ENCODE measurements around the gene MARCHF10.
"Not testable (repeated sequence)": the region's sequence is repeated elsewhere in the genome, so short reads cannot be mapped to it uniquely, and the experiment has no call there.

The MARCHF10 gene

GRCh38 chr17:62785983-62786382, 22.1 kb downstream of the MARCHF10 start:
- DNase-seq = not testable (repeated sequence)

- no peak for DNase-seq
Measured at GRCh38 chr17:62782730-62783270, 25.3 kb downstream of the MARCHF10 start.

- DNase-seq = no peak
Measured at GRCh38 chr17:62781831-62782251, 26.3 kb downstream of the MARCHF10 start.

GRCh38 chr17:62781356-62781755, 26.8 kb downstream of the MARCHF10 start:
- no peak for DNase-seq

- no peak for DNase-seq
Measured at GRCh38 chr17:62780951-62781350, 27.2 kb downstream of the MARCHF10 start.

- DNase-seq = no peak
Measured at GRCh38 chr17:62780269-62780668, 27.8 kb downstream of the MARCHF10 start.

- DNase-seq = no peak
Measured at GRCh38 chr17:62778990-62779681, 29.0 kb downstream of the MARCHF10 start.

- DNase-seq = no peak
Measured at GRCh38 chr17:62775876-62776275, 32.2 kb downstream of the MARCHF10 start.

- no peak for DNase-seq
Measured at GRCh38 chr17:62774338-62774737, 33.8 kb downstream of the MARCHF10 start.

GRCh38 chr17:62767997-62768396, 40.1 kb downstream of the MARCHF10 start:
- no peak for DNase-seq

GRCh38 chr17:62765351-62765750, 42.8 kb downstream of the MARCHF10 start:
- DNase-seq = no peak

- no peak for DNase-seq
Measured at GRCh38 chr17:62763891-62764600, 44.1 kb downstream of the MARCHF10 start.

GRCh38 chr17:62761884-62762283, 46.2 kb downstream of the MARCHF10 start:
- no peak for DNase-seq

- no peak for DNase-seq
Measured at GRCh38 chr17:62760945-62761267, 47.2 kb downstream of the MARCHF10 start.

GRCh38 chr17:62760059-62760944, 47.8 kb downstream of the MARCHF10 start:
- no peak for DNase-seq

GRCh38 chr17:62757500-62757951, 50.6 kb downstream of the MARCHF10 start:
- DNase-seq = no peak

GRCh38 chr17:62756198-62756597, 51.9 kb downstream of the MARCHF10 start:
- no peak for DNase-seq

GRCh38 chr17:62755141-62755851, 52.8 kb downstream of the MARCHF10 start:
- no peak for DNase-seq

- DNase-seq = no peak
Measured at GRCh38 chr17:62754631-62755030, 53.5 kb downstream of the MARCHF10 start.

- DNase-seq = no peak
Measured at GRCh38 chr17:62753562-62753961, 54.6 kb downstream of the MARCHF10 start.

GRCh38 chr17:62751060-62751691, 56.9 kb downstream of the MARCHF10 start:
- DNase-seq = no peak

GRCh38 chr17:62750631-62751051, 57.5 kb downstream of the MARCHF10 start:
- no peak for DNase-seq
